Epithelial cell of esophagus (primary cell): ENCODE results near the gene HSDL2.
"Not testable (repeated sequence)": the region's sequence is repeated elsewhere in the genome, so short reads cannot be mapped to it uniquely, and the experiment has no call there.

Experiments
- DNase-seq: peaks from one replicate; pipeline ENCODE4 v3.0.0; 2010; ENCODE audit warnings: low read depth
- H3K4me3 ChIP-seq: 2 replicates; pipeline ENCODE4 v1.5.1; 2011; ENCODE audit warnings: mild to moderate bottlenecking, low read length, control low read depth
- TF ChIP-seq, protein P1 (sequence below): IDR thresholded peaks from 2 replicates; pipeline ENCODE4 v1.5.1; 2011; ENCODE audit warnings: low read depth, mild to moderate bottlenecking, low read length, control low read depth, inconsistent platforms; ENCODE audit not compliant: insufficient read depth; ENCODE audit errors: missing control alignments

Gene HSDL2

GRCh38 chr9:112411626-112412027, 31.7 kb downstream of the HSDL2 start:
- TF ChIP-seq, protein P1, sequence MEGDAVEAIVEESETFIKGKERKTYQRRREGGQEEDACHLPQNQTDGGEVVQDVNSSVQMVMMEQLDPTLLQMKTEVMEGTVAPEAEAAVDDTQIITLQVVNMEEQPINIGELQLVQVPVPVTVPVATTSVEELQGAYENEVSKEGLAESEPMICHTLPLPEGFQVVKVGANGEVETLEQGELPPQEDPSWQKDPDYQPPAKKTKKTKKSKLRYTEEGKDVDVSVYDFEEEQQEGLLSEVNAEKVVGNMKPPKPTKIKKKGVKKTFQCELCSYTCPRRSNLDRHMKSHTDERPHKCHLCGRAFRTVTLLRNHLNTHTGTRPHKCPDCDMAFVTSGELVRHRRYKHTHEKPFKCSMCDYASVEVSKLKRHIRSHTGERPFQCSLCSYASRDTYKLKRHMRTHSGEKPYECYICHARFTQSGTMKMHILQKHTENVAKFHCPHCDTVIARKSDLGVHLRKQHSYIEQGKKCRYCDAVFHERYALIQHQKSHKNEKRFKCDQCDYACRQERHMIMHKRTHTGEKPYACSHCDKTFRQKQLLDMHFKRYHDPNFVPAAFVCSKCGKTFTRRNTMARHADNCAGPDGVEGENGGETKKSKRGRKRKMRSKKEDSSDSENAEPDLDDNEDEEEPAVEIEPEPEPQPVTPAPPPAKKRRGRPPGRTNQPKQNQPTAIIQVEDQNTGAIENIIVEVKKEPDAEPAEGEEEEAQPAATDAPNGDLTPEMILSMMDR: no peak
- peak; percentile 41 for DNase-seq
- H3K4me3 ChIP-seq: no peak overlapping the region

DNA sequence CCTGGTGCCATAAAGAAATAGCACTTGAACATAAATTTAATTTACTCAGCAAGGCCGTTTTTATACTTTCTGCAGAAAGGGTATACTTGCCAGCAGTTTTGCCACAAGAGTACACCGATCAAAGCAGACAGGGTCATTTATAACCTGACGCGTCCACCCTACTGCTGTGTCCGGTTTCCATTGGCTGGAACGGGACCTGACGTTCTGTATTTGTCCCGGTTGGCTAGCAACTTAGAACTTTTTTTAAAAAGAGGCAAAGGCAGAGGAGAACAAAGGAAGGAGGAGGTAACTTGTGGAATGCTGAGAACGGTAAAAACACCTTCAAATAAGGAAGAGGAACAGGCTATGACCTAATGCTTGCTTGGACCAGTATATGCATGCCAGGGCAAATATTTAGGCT, 33.8 kb downstream of the HSDL2 start:
- not testable (repeated sequence) for H3K4me3 ChIP-seq
- peak; percentile 45 for DNase-seq

GRCh38 chr9:112420208-112420607, 40.3 kb downstream of the HSDL2 start:
- DNase-seq: no peak
- TF ChIP-seq, protein P1: no peak
- no peak overlapping the region for H3K4me3 ChIP-seq

DNA sequence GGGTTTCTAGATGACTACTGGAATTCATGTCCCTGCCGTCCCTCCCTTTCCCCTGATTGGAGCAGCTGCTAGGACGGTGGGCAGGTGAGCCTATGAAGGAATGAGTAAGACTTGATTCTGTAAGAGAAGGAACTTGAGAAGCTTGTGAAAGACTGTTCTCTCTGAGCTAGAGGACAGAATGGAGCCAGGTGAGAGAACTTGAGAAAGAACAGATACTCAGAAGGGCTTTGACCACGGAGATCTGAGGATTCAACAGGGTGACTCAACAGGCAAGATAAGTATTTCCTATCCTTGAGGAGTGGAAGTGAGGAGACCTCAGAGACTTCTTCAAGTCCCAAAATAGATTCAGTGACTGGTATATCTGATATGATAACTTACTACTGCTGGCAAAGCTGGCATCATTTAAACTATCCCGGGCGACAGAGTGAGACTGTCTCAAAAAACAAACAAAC, 41.9 kb downstream of the HSDL2 start:
- H3K4me3 ChIP-seq: no peak overlapping the region
- TF ChIP-seq, protein P1: no peak
- DNase-seq: peak; percentile 9

- DNase-seq: no peak
- TF ChIP-seq, protein P1: no peak
- H3K4me3 ChIP-seq: no peak overlapping the region
Measured at GRCh38 chr9:112422417-112423148, 42.7 kb downstream of the HSDL2 start.

GRCh38 chr9:112430006-112430522, 50.2 kb downstream of the HSDL2 start:
- H3K4me3 ChIP-seq: no peak overlapping the region
- TF ChIP-seq, protein P1: no peak
- no peak for DNase-seq

DNA sequence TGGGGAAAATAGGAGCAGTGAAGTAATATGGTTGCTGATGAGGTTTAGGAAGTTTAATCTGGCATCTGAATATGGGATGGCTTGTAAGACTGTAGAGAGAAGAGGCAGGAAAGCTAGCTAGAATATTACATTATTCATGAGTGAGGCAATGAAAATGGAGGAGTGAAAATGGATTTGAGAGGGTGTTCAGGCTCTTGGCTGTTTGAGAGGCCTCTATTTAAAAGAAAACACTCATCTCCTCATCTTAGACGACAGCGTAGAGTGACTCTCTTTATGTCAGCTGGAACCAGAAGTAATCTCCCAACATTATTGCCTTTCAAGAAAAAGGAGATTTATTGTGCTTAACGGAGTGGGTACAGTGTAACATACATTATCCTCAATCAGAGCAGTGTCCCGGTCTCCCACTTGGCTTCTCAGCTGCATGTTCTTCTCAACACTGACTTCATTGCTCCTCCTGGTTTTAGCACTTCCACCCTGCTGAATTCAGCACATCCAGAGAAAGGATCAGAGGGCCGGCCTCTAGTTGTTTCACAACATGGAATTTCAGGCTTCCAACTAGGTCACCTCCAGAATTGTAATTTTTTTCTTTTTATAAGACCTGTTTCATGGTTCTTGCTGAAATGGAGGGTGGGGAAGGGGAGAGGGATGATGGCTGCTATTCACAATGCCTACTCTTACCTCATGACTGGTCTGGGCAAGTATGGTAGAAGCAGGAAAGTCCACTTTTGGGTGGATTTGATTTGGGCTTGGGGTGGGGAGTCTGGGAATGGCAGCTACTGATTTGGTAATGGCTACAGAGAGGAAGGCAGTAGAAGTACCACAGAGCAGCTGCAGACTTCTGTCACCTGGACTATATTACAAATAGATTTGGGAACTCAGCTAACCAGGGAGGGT, 53.8 kb downstream of the HSDL2 start:
- TF ChIP-seq, protein P1: no peak
- no peak overlapping the region for H3K4me3 ChIP-seq
- DNase-seq: peak; percentile 59
